K562 (cell line): ENCODE data around the gene SZT2. TPM values are rescaled to one million over a fixed set of nuclear protein-coding genes. Genes with fewer than 3 reads are reported as not detected.

ENCODE experiments used
- ARID1B ChIP-seq: fragments of 450-650 bp; IDR thresholded peaks from 2 replicates; pipeline ENCODE4 v1.6.1; 2016; ENCODE audit warnings: antibody characterized with exemption, mild to moderate bottlenecking, inconsistent platforms
- CBX5 ChIP-seq: IDR thresholded peaks from 2 replicates; pipeline ENCODE4 v1.6.1; 2014; ENCODE audit warnings: low read depth, borderline replicate concordance
- CHD2 ChIP-seq: IDR thresholded peaks from 2 replicates; pipeline ENCODE4 v1.6.1; 2011; ENCODE audit warnings: low read depth, low read length
- DDX20 ChIP-seq: fragments of 450-650 bp; IDR thresholded peaks from 2 replicates; pipeline ENCODE4 v1.6.1; 2016; ENCODE audit warnings: missing genetic modification characterization, low read depth, mild to moderate bottlenecking, missing compliant biosample characterization, moderate library complexity
- ETV1 ChIP-seq: fragments of 450-650 bp; conservative IDR thresholded peaks from 2 replicates; pipeline ENCODE4 v1.6.1; 2016; ENCODE audit warnings: missing genetic modification characterization, control low read depth, low read depth, missing compliant biosample characterization
- ETV6 ChIP-seq, 3 experiments: fragments of 150-350 bp in 1 of 3; sonication (generic) in 1 of 3; formaldehyde crosslinking in 1 of 3; IDR thresholded peaks; 2 replicates each; pipeline versions ENCODE4 v1.6.1 to v1.8.0; 2014 to 2022; ENCODE audit warnings: borderline replicate concordance in 2 of 3, low read depth in 2 of 3, antibody characterized with exemption in 1 of 3, low read length in 1 of 3, mild to moderate bottlenecking in 1 of 3, missing genetic modification reagents in 1 of 3
- JUNB ChIP-seq: fragments of 450-650 bp; formaldehyde crosslinking; conservative IDR thresholded peaks from 2 replicates; pipeline ENCODE4 v1.4.0; 2020; ENCODE audit warnings: mild to moderate bottlenecking
- KDM5B ChIP-seq: fragments of 200-600 bp; sonication (generic); IDR thresholded peaks from 2 replicates; pipeline ENCODE4 v1.6.1; 2012; ENCODE audit warnings: low read depth, mild to moderate bottlenecking, moderate library complexity, low read length, control low read depth, inconsistent platforms; ENCODE audit not compliant: insufficient replicate concordance
- KLF6 ChIP-seq: fragments of 250-450 bp; sonication (Bioruptor Pico); IDR thresholded peaks from 2 replicates; pipeline ENCODE4 v1.4.0; 2020; ENCODE audit warnings: mild to moderate bottlenecking, moderate library complexity, borderline replicate concordance
- LEF1 ChIP-seq: fragments of 450-650 bp; IDR thresholded peaks from 2 replicates; pipeline ENCODE4 v1.6.1; 2016; ENCODE audit warnings: mild to moderate bottlenecking
- NCOA4 ChIP-seq: fragments of 450-650 bp; IDR thresholded peaks from 2 replicates; pipeline ENCODE4 v1.6.1; 2018; ENCODE audit warnings: mild to moderate bottlenecking; ENCODE audit not compliant: partially characterized antibody
- NUFIP1 ChIP-seq: fragments of 450-650 bp; IDR thresholded peaks from 2 replicates; pipeline ENCODE4 v1.6.1; 2018; ENCODE audit not compliant: partially characterized antibody
- RBM17 ChIP-seq: fragments of 200-400 bp; formaldehyde crosslinking; IDR thresholded peaks from 2 replicates; pipeline ENCODE4 v1.6.1; 2017; ENCODE audit warnings: low read depth, mild to moderate bottlenecking, low read length, borderline replicate concordance
- SMAD3 ChIP-seq: fragments of 450-650 bp; formaldehyde crosslinking; conservative IDR thresholded peaks from 2 replicates; pipeline ENCODE4 v1.4.0; 2020; ENCODE audit warnings: mild to moderate bottlenecking
- SNIP1 ChIP-seq: fragments of 450-650 bp; IDR thresholded peaks from 2 replicates; pipeline ENCODE4 v1.7.1; 2017; ENCODE audit warnings: low read depth, mild to moderate bottlenecking
- TCF3 ChIP-seq: sonication (generic); formaldehyde crosslinking; IDR thresholded peaks from 2 replicates; pipeline ENCODE4 v1.4.0; 2020; ENCODE audit warnings: mild to moderate bottlenecking, missing genetic modification reagents
- TEAD1 ChIP-seq, 2 experiments: fragments of 450-650 bp in 1 of 2; sonication (generic) in 1 of 2; formaldehyde crosslinking; IDR thresholded peaks; 2 replicates each; pipeline versions ENCODE4 v1.4.0 to v1.8.0; 2020 to 2022; ENCODE audit warnings: mild to moderate bottlenecking in 2 of 2, missing genetic modification reagents in 1 of 2
- TFAM ChIP-seq: fragments of 250-450 bp; sonication (Bioruptor Pico); conservative IDR thresholded peaks from 2 replicates; pipeline ENCODE4 v1.5.0; 2021; ENCODE audit warnings: mild to moderate bottlenecking, moderate library complexity
- THRB ChIP-seq: fragments of 450-650 bp; formaldehyde crosslinking; conservative IDR thresholded peaks from 2 replicates; pipeline ENCODE4 v1.4.0; 2022; ENCODE audit warnings: mild to moderate bottlenecking, missing genetic modification characterization
- U2AF1 ChIP-seq: fragments of 200-400 bp; formaldehyde crosslinking; optimal IDR thresholded peaks from 2 replicates; pipeline ENCODE3; 2017; ENCODE audit warnings: mild to moderate bottlenecking, low read depth, low read length, moderate library complexity
- XRCC5 ChIP-seq: fragments of 200-400 bp; formaldehyde crosslinking; IDR thresholded peaks from 2 replicates; pipeline ENCODE4 v1.6.1; 2017; ENCODE audit warnings: low read depth, mild to moderate bottlenecking, low read length
- ZNF134 ChIP-seq: fragments of 250-450 bp; sonication (Bioruptor Pico); conservative IDR thresholded peaks from 2 replicates; pipeline ENCODE4 v1.4.0; 2020
- ZNF175 ChIP-seq: fragments of 200-800 bp; sonication (Bioruptor generic); IDR thresholded peaks from 2 replicates; pipeline ENCODE4 v1.6.1; 2016; ENCODE audit warnings: low read depth, mild to moderate bottlenecking, missing genetic modification characterization, missing compliant biosample characterization
- ZNF277 ChIP-seq: fragments of 250-450 bp; sonication (Bioruptor Pico); IDR thresholded peaks from 2 replicates; pipeline ENCODE4 v1.8.0; 2022; ENCODE audit warnings: inconsistent platforms, mild to moderate bottlenecking, moderate library complexity, borderline replicate concordance
- ZNF445 ChIP-seq: fragments of 250-450 bp; sonication (Bioruptor Pico); IDR thresholded peaks from 2 replicates; pipeline ENCODE4 v1.4.0; 2020; ENCODE audit warnings: low read depth, mild to moderate bottlenecking, moderate library complexity
- ZNF780A ChIP-seq: fragments of 250-450 bp; sonication (Bioruptor Pico); IDR thresholded peaks from 2 replicates; pipeline ENCODE4 v1.5.0; 2021; ENCODE audit warnings: mild to moderate bottlenecking
- polyA plus RNA-seq, 8 experiments: library from polyadenylated mRNA; depleted of rRNA in 4 of 8; stranded (reverse) in 5 of 8; unstranded in 3 of 8; fragments of >200 nt; fragmentation: Nextera tagmentation in 2 of 8; fragmentation: Illumina TruSeq in 1 of 8; extraction: Ambion mirVana in 2 of 8; extraction: Trizol in 1 of 8; gene quantifications; 2 replicates each; pipeline versions ENCODE4 v1.2.1 to v1.2.3, GENCODE V29; 2011 to 2014; ENCODE audit warnings: inconsistent platforms in 1 of 8, missing spikeins in 1 of 8
- total RNA-seq, 7 experiments: library from RNA; depleted of rRNA in 6 of 7; stranded (reverse); fragments of >200 nt in 6 of 7; fragmentation: Illumina TruSeq in 2 of 7; extraction: Trizol in 2 of 7; gene quantifications; 2 replicates each; pipeline versions ENCODE4 v1.2.1 to v1.2.3, GENCODE V29; 2011 to 2021; ENCODE audit warnings: low replicate concordance in 1 of 7

The SZT2 gene
- total and polyA plus RNA-seq, 9 of the 15 experiments (the other 6 are each of a cell fraction or from before 2014, with no cell fraction given) = 0.88 to 31.0 (median 12.8) TPM

- TF ChIP-seq TEAD1 (CRISPR knock-in tag; IDR thresholded peaks at IDR 0.05) = peak in 1 of 2 experiments; percentile 38; a peak in 1 of 4 replicates
- TF ChIP-seq SMAD3 (CRISPR knock-in tag) = no peak
- TF ChIP-seq SNIP1 = no peak
- TF ChIP-seq KLF6 (CRISPR knock-in tag) = no peak
- peak; percentile 93 for TF ChIP-seq ARID1B
- TF ChIP-seq XRCC5 = peak; percentile 19; the same call in 1 of the 2 replicates
- peak; percentile 78 for TF ChIP-seq U2AF1
- TF ChIP-seq RBM17 = no peak
- TF ChIP-seq CBX5 = no peak
- TF ChIP-seq ZNF277 (CRISPR knock-in tag) = no peak
- no peak for TF ChIP-seq ETV6 (IDR thresholded peaks at IDR 0.05; ENCODE audit: borderline replicate concordance in 1 of 2, low read depth in 2 of 2, low read length in 1 of 2)
- 0 out of 2 replicates have a peak, but pooled peaks have one; percentile 56 for TF ChIP-seq ETV6 (CRISPR knock-in tag; IDR thresholded peaks at IDR 0.05; ENCODE audit: borderline replicate concordance)
- TF ChIP-seq NCOA4 = no peak
- no peak for TF ChIP-seq ZNF780A (CRISPR knock-in tag)
- TF ChIP-seq LEF1 = no peak
- no peak for TF ChIP-seq JUNB (CRISPR knock-in tag)
- TF ChIP-seq DDX20 (tag) = no peak
- no peak for TF ChIP-seq ZNF175 (CRISPR knock-in tag)
- TF ChIP-seq CHD2 = no peak
- TF ChIP-seq TFAM (CRISPR knock-in tag) = no peak
- no peak for TF ChIP-seq NUFIP1
- TF ChIP-seq ZNF134 (CRISPR knock-in tag) = no peak
- no peak for TF ChIP-seq ETV1 (tag)
- peak; percentile 91 for TF ChIP-seq TCF3 (CRISPR knock-in tag)
- TF ChIP-seq ZNF445 = no peak
- peak; percentile 34 for TF ChIP-seq KDM5B
- TF ChIP-seq THRB (CRISPR knock-in tag) = no peak
Observed at GRCh38 chr1:43367026-43367903, 22.4 kb upstream of the SZT2 start (continued).
